B cell (primary cell): ENCODE results near the gene EEPD1. TPM values are rescaled to one million over a fixed set of nuclear protein-coding genes. Genes with fewer than 3 reads are reported as not detected.

Experiments used
- ATAC-seq: fragments of 200-7000 bp; cut with Tn5 transposase; one replicate; pipeline ENCODE4 v1.10.0; 2021; ENCODE audit warnings: low read depth, mild to moderate bottlenecking, moderate number of reproducible peaks, moderate library complexity
- CTCF ChIA-PET: fragments of 350-600 bp; sonication (Branson Sonifier 250); formaldehyde crosslinking; loops from one replicate; lab custom pipeline; 2021; ENCODE audit warnings: antibody characterized with exemption, inconsistent platforms; lab: Charles Lee
- POLR2A ChIA-PET: fragments of 350-600 bp; sonication (Branson Sonifier 250); formaldehyde crosslinking; loops from one replicate; lab custom pipeline; 2021; ENCODE audit warnings: antibody characterized with exemption; lab: Charles Lee
- DNase-seq: peaks from one replicate; pipeline ENCODE4 v3.0.0; 2013
- H2AFZ ChIP-seq: 2 replicates; pipeline ENCODE4 v1.6.1; 2012; ENCODE audit warnings: mild to moderate bottlenecking, low read depth, low read length; ENCODE audit not compliant: insufficient read depth, poor library complexity, severe bottlenecking
- H3K27ac ChIP-seq, 2 donors: 1 replicate in 1 of 2; 2 replicates in 1 of 2; pipeline ENCODE4 v1.5.1; 2012 to 2013; ENCODE audit warnings: low read length in 2 of 2, mild to moderate bottlenecking in 2 of 2, moderate library complexity in 1 of 2
- H3K27me3 ChIP-seq, 4 experiments: fragments of 200-600 bp in 1 of 4; sonication (generic) in 1 of 4; replicated peaks in 1 of 4; 1 replicate in 2 of 4; 2 replicates in 2 of 4; pipeline versions ENCODE4 v1.6.1 to v1.7.0; 2013 to 2016; ENCODE audit warnings: low read length in 3 of 4, mild to moderate bottlenecking in 2 of 4, mixed read lengths in 1 of 4, moderate library complexity in 1 of 4; ENCODE audit not compliant: insufficient read depth in 4 of 4, control insufficient read depth in 3 of 4; ENCODE audit errors: control extremely low read depth in 1 of 4
- H3K36me3 ChIP-seq, 2 experiments: replicated peaks in 1 of 2; 1 replicate in 1 of 2; 2 replicates in 1 of 2; pipeline versions ENCODE4 v1.6.1 to v1.7.1; 2013; ENCODE audit warnings: low read length in 1 of 2; ENCODE audit not compliant: insufficient read depth in 2 of 2, control insufficient read depth in 1 of 2; ENCODE audit errors: control extremely low read depth in 1 of 2, extremely low read depth in 1 of 2
- H3K4me1 ChIP-seq, 2 donors: fragments of 200-600 bp in 1 of 2; sonication (generic) in 1 of 2; 1 replicate in 1 of 2; 2 replicates in 1 of 2; pipeline versions ENCODE4 v1.5.1 to v1.6.1; 2013 to 2017; ENCODE audit warnings: low read length in 2 of 2; ENCODE audit not compliant: control insufficient read depth in 2 of 2, insufficient read depth in 2 of 2
- H3K4me2 ChIP-seq: replicated peaks from 2 replicates; pipeline ENCODE3; 2012; ENCODE audit warnings: mild to moderate bottlenecking, low read depth, low read length; ENCODE audit not compliant: poor library complexity, severe bottlenecking
- H3K4me3 ChIP-seq, 5 experiments: fragments of 200-600 bp in 1 of 5; sonication (generic) in 1 of 5; 1 replicate in 3 of 5; 2 replicates in 2 of 5; pipeline versions ENCODE4 v1.5.1 to v1.7.0; 2011 to 2016; ENCODE audit warnings: low read length in 4 of 5, mild to moderate bottlenecking in 4 of 5, low read depth in 2 of 5, control low read depth in 1 of 5, moderate library complexity in 1 of 5; ENCODE audit not compliant: insufficient read depth in 1 of 5; ENCODE audit errors: control extremely low read depth in 1 of 5, extremely low read depth in 1 of 5
- H3K79me2 ChIP-seq: fragments of 200-600 bp; sonication (generic); one replicate; pipeline ENCODE4 v1.6.0; 2016; ENCODE audit warnings: low read length; ENCODE audit not compliant: control insufficient read depth, insufficient read depth
- H3K9ac ChIP-seq: fragments of 200-600 bp; sonication (generic); 2 replicates; pipeline ENCODE4 v1.6.1; 2017; ENCODE audit warnings: mild to moderate bottlenecking, low read length, moderate library complexity
- H3K9me3 ChIP-seq, 3 donors: one replicate each; pipeline versions ENCODE4 v1.6.1 to v1.7.1; 2013; ENCODE audit warnings: low read length in 2 of 3; ENCODE audit not compliant: control insufficient read depth in 2 of 3, insufficient read depth in 1 of 3; ENCODE audit errors: control extremely low read depth in 1 of 3
- H4K20me1 ChIP-seq: 2 replicates; pipeline ENCODE4 v1.6.0; 2012; ENCODE audit warnings: mild to moderate bottlenecking, low read length; ENCODE audit not compliant: insufficient read depth, control insufficient read depth, poor library complexity, severe bottlenecking
- H3K27ac Mint-ChIP-seq: one replicate; pipeline ENCODE4 v1.8.0; 2021; ENCODE audit warnings: mixed read lengths
- H3K27me3 Mint-ChIP-seq: one replicate; pipeline ENCODE4 v1.8.0; 2021; ENCODE audit warnings: mixed read lengths
- H3K4me1 Mint-ChIP-seq: one replicate; pipeline ENCODE4 v1.8.0; 2021; ENCODE audit warnings: mixed read lengths
- H3K4me3 Mint-ChIP-seq: one replicate; pipeline ENCODE4 v1.8.0; 2021; ENCODE audit warnings: mixed read lengths
- H3K9me3 Mint-ChIP-seq: one replicate; pipeline ENCODE4 v1.8.0; 2022; ENCODE audit warnings: mixed read lengths; ENCODE audit not compliant: insufficient read depth
- CTCF ChIP-seq: fragments of 200-600 bp; IDR thresholded peaks from one replicate; pipeline ENCODE4 v1.8.0; 2022; ENCODE audit warnings: antibody characterized with exemption, mild to moderate bottlenecking
- EZH2 ChIP-seq: IDR thresholded peaks from 2 replicates; pipeline ENCODE4 v1.6.1; 2012; ENCODE audit warnings: borderline replicate concordance, low read depth, mild to moderate bottlenecking, moderate library complexity, low read length; ENCODE audit not compliant: insufficient read depth, poor library complexity, severe bottlenecking
- WGBS: methylation state at CpG from one replicate; pipeline ENCODE4 v1.1.5; 2013; ENCODE audit warnings: missing lambda C conversion rate; ENCODE audit not compliant: insufficient coverage; 5-methylcytosine and 5-hydroxymethylcytosine counted together
- intact Hi-C: fragments of 100-400 bp; cut with micrococcal nuclease; formaldehyde crosslinking; loops from one replicate; pipeline ENCODE4 v1.10.0; 2022
- polyA plus RNA-seq: library from polyadenylated mRNA; depleted of rRNA; stranded (reverse); fragments of >200 nt; gene quantifications from 2 replicates; pipeline ENCODE4 v1.2.3, GENCODE V29; 2012
- total RNA-seq, 2 donors: library from RNA; stranded (reverse); fragments of 120-200 nt in 1 of 2; gene quantifications; 1 replicate in 1 of 2; 2 replicates in 1 of 2; pipeline versions ENCODE4 v1.2.3 to v1.2.4, GENCODE V29; 2013 to 2022

EEPD1 gene
- total and polyA plus RNA-seq, 2 donors (not counting 1 experiment from before 2014, with no cell fraction given): 0.49 to 4.1 TPM

- Histone ChIP-seq H3K9me3 (no peaks in the 10 kb centered on the region), H3K27ac (no peak overlapping the region), H3K4me3 (no peak overlapping the region), H3K36me3 (no peaks in the 10 kb centered on the region), H3K4me2 (no peak overlapping the region), H3K4me1 (peaks cover 4 to 6% of the 10 kb centered on the region in 2 donors), H3K9ac (no peak overlapping the region), H3K27me3 (no peaks in the 10 kb centered on the region), H3K79me2 (no peaks in the 10 kb centered on the region), H2AFZ (no peak overlapping the region), H4K20me1 (no peaks in the 10 kb centered on the region)
- Mint-ChIP-seq H3K4me1 (peaks cover 4% of the 10 kb centered on the region), H3K9me3 (no peaks in the 10 kb centered on the region), H3K4me3 (no peak overlapping the region), H3K27me3 (no peaks in the 10 kb centered on the region), H3K27ac (no peak overlapping the region)
- DNase-seq (no peak), ATAC-seq (no peak)
- POLR2A ChIA-PET: no interaction called here
- 91% methylated on average over 5 of the region's 5 CpGs for WGBS
- TF ChIP-seq EZH2 (no peak), CTCF (no peak)
- intact Hi-C loops: no loop called here
- CTCF ChIA-PET: no interaction called here
Measured at GRCh38 chr7:36180121-36180520, 27.1 kb downstream of the EEPD1 start.

- ATAC-seq: no peak
Measured at GRCh38 chr7:36181668-36182067, 28.6 kb downstream of the EEPD1 start.

More at GRCh38 chr7:36181668-36182067, 28.6 kb downstream of the EEPD1 start:
- no peak overlapping the region for H3K9ac ChIP-seq
- H3K27me3 Mint-ChIP-seq: no peaks in the 10 kb centered on the region
- no peak for DNase-seq
- H3K4me1 ChIP-seq: no peaks in the 10 kb centered on the region
- H3K79me2 ChIP-seq: no peaks in the 10 kb centered on the region
- no peak overlapping the region for H3K4me2 ChIP-seq
- no peak overlapping the region for H3K27ac ChIP-seq
- no peak overlapping the region for H3K27ac Mint-ChIP-seq
- no peaks in the 10 kb centered on the region for H3K4me1 Mint-ChIP-seq
- no peak for TF ChIP-seq EZH2
- no peak for TF ChIP-seq CTCF
- WGBS: no CpG with 5 or more reads among the region's 4 CpGs
- intact Hi-C loops: no loop called here
- H3K27me3 ChIP-seq: peaks cover 0 to 4% (median 0%) of the 10 kb centered on the region in 4 experiments
- no peaks in the 10 kb centered on the region for H3K9me3 ChIP-seq
- no peaks in the 10 kb centered on the region for H3K9me3 Mint-ChIP-seq
- ChIA-PET POLR2A (no interaction called here), CTCF (no interaction called here)
- no peaks in the 10 kb centered on the region for H3K36me3 ChIP-seq
- H4K20me1 ChIP-seq: no peaks in the 10 kb centered on the region
- H2AFZ ChIP-seq: no peak overlapping the region
- no peak overlapping the region for H3K4me3 Mint-ChIP-seq
- H3K4me3 ChIP-seq: no peak overlapping the region
